Inflammatory macrophage treated with lipopolysaccharide for 1 hour (primary cell): ENCODE results near the gene COASY.
A peak's percentile ranks its signal among the peaks of the same experiment; 100 is the strongest.
"Not testable (repeated sequence)": the region's sequence is repeated elsewhere in the genome, so short reads cannot be mapped to it uniquely, and the experiment has no call there.

Source experiments
- DNase-seq, 2 donors: peaks; one replicate each; pipeline ENCODE4 v3.0.0-alpha.2; 2020 to 2022

Gene COASY

DNA sequence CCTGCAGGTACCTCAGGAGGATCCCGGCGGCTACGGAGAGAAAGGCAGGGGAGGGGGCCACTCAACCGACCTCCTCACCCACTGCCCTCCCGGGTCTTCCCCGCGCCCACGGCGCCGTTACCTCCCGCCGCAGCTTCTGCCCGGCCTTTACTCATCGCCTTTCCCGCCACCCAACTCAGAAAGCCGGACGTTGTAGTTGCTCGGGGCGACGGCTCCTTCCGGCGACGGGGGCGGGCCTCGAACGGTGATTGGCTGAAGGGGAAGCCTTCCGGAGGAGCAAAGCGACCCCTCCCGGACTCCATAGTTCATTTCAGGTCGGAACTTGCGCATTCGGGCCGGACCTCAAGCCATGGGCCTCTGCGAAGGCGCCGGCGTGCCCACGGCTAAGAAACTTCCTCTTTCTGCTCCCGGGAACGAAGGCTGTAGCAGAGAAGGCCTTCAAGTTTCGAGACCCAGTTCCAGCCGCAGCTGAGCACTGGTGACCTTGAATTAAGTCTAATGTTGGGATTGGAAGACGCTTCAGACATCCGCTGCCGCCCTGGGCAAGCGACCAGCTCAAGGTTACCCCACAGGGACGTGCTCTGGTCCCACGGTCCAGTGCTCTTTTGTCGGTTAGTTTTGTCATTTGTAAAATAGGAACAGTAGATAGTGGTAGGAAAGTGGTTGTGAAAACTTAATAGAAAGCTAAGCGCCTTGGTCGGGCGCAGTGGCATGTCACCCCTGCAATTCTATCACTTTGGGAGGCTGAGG, 15.8 kb downstream of the COASY start, which contains the start of gene PSMC3IP:
PSMC3IP (minus strand) TSS at position 198 of the 750 bp plus-strand sequence; CDS start at position 155, 43 bp downstream.
- DNase-seq: peak; percentile 97 to 98

DNA sequence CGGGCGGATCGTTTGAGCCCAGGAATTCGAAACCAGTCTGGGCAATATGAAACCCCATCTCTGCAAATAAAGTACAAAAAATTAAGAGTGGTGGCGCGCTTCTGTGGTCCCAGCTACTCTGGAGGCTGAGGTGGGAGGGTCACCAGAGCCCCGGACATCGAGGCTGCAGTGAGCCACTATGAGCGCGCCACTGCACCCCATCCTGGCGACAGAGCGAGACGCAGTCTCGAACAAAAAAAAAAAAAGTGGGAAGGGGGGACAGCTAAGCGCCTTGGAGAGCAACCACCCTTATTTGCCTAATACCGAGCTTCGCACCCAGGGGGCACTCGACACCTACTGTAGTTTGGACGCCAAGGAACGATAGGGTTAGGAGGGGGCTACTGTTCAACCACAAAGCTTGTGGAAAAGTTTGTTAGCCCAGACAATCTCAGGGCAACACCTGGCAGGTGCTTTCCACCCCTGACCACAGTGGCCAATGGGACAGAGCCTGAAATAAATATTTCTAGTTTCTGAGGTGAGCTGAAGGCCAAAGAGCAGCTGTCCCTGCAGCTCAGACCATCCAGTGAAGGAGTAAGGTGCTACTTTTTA, 16.4 kb downstream of the COASY start:
- DNase-seq: peak; percentile 55 to 81

DNA sequence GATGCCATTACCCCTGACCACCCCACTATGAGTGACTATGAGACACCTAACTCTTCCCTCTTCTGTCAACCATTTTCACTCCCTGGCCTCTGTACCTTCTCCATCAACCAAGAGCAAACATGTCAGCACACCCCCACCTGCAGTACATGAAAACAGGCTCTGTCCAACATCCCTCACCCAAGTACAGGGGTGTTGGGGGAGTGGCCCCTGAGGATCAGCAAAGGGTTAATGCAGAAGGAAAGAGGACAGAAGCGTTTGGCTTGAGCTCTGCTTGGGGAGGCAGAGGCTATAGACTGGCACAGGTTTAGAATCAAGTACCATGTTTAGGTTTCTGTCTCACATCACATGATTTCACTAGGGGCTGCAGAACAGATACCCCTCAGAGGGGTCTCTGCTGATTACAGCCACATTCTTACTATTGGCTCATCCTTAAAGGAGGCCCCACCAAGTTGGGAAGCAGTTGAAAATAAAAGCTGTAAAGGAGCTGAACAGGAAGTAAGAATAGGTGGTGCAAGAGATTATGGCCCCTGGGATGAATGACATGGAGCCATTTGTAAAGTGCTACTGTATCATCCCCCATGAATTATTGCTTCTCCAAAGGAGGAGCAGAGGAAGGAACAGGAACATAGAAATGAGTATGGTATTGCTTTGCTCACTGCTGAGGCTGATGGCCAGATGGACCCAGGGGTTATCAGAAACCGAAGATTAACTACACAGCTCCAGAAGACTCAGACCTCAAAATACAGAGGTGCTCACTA, 18.0 kb downstream of the COASY start:
- DNase-seq: no peak

DNA sequence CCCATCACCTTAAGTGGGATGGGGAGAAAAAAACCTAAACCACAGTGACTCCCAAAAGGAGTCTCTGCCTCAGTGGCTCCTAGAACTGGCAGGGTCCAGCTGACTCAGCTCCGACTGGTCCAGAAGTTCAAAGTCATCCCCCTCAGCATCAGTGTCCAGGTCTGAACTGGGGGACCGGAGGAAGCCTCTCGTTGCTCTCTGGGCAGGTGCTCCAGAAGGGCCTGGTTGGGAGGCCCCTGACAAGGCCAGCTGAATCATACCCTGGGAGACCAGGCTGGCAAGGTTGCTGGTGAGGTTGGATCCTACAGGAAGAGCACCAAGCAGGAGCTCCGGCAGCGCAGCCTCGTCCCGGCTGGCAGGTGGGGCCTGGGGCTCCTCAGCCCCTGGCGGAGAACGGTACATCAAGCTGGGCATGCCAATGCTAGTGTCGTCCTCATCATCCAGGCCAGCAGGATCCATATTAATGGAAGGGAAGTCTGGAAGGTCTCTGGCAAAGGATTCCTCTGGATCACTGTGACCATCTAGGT, 19.9 kb downstream of the COASY start:
- no peak for DNase-seq

DNA sequence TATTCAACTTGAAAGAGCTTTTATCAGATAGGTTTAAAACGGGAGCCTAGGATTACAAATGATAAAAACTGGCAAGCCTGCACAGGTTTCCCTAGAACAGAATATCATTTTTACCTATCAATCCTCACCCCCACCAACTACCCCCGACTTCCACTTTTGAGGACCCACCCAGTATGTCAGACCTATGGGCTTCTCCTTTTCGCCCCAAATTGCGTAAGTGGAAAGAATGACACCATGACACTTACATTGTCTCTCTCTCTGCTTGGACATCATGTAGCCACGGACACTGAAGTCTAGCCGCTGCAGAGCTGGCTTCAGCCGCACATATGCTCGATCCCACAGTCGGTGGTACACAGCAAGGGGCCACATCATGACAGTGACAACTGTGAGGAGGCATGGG, 22.9 kb downstream of the COASY start:
- DNase-seq: peak; percentile 83 to 85

DNA sequence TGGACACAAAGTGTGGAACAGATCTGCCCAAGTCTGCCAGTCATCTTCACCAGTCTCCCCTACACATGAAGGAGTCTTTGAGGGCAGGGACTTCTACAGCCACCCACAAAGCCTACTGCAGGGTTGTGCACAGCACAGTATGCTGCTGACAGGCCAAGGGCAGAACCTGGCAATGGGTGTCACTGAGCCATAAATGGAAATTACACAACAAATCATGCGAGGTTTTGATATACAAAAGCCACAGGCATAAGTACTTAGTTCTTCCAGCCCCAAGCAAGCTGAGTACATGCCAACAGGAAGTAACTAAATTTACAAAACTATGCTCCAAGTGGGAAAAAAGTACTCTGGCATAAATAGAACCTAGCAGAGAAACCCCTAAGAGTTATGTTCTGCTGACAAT, 23.4 kb downstream of the COASY start:
- DNase-seq: peak; percentile 52 to 77

DNA sequence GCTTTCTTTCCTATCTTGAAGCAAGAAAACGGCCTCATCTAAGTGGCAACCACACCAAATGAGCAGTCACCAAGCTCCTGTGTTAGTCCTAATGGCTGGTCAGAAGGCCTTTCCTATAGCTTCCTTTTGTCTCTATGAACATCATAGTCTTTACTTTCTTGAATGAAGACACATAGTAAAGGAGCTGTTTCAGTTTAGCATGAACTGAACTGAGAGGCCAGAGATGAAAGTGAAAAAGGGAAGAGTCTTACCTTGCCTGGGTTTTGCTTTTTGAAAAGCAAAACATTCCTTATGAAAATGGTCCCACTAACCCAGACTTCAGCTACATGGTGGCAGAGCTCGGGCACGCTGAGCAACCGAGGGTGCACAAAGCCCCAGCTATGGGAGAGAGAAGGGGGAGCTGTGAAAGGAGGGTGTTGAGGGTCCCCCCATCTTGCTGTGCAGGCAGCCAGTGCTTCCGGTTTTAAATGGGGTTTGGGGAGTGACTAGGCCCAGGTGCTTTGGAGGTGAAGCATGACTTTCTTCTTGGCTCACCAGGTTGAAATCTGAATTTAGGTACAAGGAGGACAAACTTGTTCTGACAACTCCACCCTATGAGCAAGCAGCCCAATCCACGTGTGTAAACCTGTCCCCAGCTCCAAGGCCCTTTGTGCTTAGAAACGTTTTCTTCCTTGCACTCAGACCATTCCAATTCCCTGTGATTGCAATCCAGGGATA, 24.7 kb downstream of the COASY start:
- DNase-seq: no peak

DNA sequence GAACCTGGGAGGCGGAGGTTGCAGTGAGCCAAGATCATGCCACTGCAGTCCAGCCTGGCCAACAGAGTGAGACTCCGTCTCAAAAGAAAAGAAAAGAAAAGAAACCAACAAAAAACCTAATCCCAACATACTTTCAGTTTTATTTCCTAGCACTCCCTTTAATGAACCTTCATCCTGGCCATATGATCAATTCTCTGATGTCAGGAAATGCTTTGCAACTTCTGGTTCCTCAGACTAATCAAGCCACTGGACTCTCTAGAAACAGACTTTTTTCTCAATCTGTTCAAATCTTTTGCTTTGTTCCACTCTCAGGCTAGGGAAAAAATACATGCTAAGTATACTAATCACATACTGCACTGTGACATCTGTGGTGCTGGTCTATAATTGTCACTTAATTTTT, 28.9 kb downstream of the COASY start:
- DNase-seq: no peak

DNA sequence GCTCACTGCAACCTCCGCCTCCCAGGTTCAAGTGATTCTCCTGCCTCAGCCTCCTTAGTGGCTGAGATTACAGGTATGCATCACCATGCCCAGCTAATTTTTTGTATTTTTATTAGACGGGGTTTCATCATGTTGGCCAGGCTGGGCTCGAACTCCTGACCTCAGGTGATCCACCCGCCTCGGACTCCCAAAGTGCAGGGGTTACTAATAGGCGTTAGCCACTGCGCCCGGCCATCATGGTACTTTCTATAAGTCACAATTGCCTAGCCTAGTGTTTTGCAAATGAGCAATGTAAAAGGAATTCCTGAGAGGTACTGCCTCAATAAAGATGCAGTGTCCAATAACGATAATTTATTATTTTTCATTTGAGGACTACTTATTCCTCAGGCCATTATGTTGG, 29.5 kb downstream of the COASY start:
- no peak for DNase-seq

DNA sequence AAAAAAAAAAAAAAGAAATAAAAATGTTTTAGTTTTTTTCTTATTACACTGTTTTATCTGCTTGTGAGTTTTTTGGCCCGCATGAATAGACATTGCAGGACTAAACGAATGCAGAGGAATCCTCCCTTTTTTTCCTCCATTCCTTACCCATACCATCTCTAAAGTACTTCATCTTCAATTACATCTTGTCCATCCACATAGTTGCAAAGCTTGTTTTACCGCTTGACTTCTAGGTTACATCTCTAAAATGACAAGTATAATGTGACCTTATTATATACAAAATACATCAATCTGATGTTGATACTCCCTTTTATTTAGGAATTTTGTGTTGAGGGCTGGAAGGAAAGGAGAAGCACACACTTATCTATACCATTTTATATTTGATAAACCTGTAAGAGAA, 34.4 kb downstream of the COASY start:
- DNase-seq: no peak

DNA sequence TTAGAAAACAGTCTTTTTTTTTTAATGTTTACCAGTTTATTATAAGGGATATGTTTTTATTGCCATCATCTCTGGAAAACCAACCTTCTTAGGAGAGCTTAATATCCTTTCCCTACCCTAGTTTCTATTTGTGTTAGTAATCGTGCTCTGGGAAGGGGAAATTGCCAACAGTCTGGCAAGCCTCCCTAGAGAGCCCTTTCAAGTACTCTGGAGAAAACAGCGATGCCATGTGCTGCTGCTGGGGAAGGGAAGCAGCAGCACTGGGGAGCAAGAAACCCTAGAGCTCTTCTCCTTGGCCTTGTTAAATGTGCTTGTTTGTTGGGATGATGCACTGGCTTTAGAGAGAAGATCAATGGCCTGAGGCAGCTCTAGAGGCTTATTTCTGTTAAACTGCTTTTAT, 37.0 kb downstream of the COASY start:
- no peak for DNase-seq

DNA sequence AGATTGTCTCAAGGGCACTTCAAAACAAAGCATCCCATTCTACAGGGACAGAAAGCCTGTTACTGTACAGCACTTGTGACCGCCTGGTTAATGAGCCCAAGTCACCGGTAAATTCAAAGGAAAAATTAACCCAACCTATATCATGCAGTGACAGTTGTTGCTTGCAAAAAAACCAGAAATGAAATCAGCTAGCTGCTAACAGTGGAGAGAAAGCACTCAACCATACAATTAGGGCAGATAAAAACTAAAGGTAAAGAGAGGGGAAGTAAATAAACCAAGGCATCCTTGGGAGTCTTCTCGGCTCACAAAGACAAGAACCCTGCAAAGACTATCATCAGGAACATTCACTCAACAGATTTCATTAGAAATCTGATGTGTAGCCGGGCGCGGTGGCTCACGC, 41.4 kb downstream of the COASY start:
- DNase-seq: no peak

DNA sequence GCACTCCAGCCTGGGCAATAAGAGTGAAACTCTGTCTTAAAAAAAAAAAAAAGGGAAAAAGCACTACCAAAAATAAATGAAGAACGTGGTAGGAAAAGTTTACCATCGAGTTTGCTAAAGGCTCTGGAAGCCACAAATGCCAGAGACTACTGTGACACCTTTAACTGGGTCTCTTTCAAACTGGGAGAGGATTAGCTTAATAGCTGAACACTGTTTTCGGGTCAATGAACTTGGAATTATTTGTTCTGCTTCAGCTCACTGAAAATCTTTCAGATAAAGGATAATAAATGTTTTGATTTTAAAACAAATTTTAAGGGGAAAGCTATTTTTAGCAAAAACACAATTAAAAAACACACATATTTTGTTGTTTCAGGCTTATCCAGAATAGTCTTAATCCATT, 45.8 kb downstream of the COASY start:
- no peak for DNase-seq

DNA sequence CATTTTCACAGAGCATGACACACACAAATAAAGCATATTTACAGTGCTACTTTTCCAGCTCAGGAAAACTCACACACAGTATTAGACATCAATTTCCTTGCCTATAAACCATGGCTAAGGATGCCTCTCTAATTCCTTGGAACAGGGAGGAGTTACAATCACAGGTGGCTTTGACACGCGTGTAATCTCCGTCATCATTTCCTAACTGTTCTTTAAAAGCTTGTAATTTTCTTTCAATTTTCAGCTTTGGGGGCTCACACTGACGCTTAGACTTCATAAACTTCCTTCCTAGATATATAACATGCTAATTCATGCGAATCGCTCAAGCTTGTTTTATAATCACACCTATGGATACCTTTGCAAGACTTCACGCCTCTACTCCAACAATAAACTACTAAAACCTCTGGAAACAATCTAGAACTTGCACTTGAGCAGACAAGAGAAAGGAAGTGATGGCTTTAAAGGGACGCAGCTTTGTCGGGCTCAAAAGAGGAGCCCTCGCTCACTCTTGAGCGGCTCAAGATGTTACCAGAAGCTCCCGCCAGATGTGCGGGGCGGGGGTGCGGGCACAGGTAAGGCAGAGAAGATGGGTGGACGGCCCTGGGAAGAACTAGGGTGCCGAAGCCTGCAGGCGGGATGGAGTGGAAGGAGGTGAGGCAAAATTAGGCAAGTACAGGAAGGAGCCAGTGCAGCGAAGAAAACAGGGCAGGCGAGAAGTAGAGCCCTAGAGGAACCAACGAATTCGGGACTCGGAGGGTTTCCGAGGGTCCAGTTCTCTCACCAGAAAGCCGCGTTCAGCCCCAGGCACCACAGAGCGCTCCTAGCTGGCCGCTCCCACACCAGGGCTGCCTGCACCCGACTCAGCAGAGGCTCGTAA, 46.6 kb downstream of the COASY start:
- DNase-seq: peak; percentile 6 to 8

DNA sequence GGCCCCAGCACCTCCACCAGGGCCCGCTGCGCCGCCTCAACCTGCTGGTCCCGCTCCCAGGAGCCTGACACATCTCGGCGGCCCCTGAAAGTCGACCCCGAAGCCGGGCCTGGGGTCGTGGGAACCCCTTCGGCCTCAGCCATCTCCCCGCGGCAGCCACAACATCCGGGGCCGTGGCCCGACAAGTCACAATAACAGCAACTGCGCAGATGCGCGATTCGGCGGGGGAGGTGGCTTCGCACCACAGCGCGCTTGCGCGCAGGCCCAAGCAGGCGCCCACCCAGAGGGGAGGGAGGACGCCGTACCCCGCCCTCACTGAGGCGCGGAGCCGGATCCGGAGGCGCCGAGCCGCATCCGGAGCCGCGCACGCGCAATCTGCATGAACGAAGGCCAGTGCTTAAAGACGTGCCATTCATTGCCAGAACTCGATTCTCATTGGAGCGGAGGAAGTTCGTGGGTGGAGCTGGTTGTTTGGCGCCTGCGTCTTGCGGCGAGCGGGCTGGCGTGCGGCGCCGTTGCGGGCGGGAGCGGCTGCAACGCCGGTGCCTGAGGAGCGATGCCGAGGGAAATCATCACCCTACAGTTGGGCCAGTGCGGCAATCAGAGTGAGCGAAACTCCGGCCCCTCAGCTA, 47.4 kb downstream of the COASY start, which contains the start of the genes RETREG3 and TUBG1:
RETREG3 (minus strand) TSS at position 193 of the 632 bp plus-strand sequence; CDS start at position 143, 50 bp downstream.
TUBG1 (plus strand) TSS at position 502 of the 632 bp plus-strand sequence; CDS start at position 557, 55 bp downstream.
- peak; percentile 99 for DNase-seq

DNA sequence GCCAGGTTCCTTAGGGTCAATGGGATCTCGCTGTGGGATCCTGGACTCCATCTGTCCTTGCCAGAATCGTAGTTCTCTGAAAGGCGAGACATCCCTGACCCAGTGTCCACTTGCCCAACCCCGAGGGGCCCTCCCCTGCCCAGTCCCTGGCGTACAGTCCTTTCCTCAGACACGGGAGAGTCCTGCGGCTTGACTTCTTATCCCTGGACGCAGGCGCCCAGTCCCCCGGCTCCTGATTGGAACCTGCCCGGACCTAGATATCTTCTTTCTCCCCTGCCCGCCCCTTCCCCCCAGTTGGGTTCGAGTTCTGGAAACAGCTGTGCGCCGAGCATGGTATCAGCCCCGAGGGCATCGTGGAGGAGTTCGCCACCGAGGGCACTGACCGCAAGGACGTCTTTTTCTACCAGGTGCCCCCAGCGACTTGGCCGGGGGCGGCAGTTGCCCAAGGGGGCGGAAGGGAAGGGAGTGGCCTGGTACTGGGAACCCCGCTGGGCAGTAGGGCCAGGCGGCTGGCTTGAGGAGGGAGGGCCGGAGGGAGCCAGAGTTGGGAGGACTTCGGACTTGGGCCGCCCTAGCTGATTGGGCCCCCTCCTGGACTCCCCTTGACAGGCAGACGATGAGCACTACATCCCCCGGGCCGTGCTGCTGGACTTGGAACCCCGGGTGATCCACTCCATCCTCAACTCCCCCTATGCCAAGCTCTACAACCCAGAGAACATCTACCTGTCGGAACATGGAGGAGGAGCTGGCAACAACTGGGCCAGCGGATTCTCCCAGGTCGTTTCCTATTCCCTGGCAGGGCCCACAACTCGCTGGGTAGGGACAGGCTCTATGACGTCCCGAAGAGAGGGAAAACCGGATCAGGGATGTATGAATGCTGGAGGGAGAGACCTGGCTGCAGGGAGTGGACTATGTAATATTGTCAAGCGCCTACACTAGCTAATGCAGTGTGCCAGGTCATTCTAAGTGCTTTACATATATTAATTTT, 48.2 kb downstream of the COASY start:
- not testable (repeated sequence) for DNase-seq

DNA sequence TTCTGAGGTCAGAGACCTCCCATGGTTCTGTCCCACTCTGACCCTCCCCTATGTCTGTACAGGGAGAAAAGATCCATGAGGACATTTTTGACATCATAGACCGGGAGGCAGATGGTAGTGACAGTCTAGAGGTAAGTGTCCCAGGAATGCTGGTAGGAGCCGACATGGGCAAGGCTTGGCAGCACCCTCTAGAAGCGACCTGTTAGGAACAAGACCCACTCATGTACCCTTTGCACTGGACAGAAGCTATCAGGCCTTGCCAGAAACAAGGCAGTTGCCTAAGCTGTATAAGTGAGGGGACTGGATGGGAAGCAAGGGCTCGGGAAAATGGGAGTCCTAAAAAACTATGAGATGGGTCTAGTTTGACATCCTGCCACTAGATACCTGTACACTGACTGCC, 50.1 kb downstream of the COASY start:
- no peak for DNase-seq

DNA sequence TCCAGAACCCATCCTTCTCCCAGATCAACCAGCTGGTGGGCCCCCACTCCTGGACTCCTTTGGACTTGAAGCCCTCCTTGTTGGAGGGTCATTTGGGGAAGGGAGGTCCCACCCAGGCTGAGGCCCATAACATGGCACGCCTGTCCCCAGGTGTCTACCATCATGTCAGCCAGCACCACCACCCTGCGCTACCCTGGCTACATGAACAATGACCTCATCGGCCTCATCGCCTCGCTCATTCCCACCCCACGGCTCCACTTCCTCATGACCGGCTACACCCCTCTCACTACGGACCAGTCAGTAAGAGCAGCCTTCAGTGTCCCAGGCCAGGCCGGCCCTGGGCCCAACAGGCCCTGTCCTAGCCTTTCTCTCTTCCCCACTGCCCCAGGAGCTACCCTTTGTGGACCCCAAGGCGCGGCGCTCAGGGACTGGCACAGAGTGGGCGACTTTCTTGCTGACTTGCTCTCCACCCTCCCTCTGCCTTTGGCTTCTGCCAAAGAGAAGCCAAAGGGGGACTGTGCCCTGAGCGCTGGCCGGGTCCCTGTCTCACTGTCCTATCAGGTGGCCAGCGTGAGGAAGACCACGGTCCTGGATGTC, 51.8 kb downstream of the COASY start:
- no peak for DNase-seq
